Stimulated activated memory B cell treated with anti-CD40 and anti-IgM and Interleukin-4, amounts not matched to agents 10 μg/mL and 1 μg/mL and 100 μg/mL, for 72 hours (primary cell): ENCODE data around the gene SAMD4A.
A peak's percentile ranks its signal among the peaks of the same experiment; 100 is the strongest.

Experiments used
- ATAC-seq: fragments of 150-1000 bp; cut with Tn5 transposase; 2 replicates; pipeline ENCODE4 v1.10.0; 2021
- H3K27ac Mint-ChIP-seq: one replicate; pipeline ENCODE4 v1.8.0; 2022; ENCODE audit warnings: mild to moderate bottlenecking, mixed read lengths
- H3K27me3 Mint-ChIP-seq: one replicate; pipeline ENCODE4 v1.8.0; 2022; ENCODE audit warnings: mixed read lengths
- H3K36me3 Mint-ChIP-seq: one replicate; pipeline ENCODE4 v1.8.0; 2022; ENCODE audit warnings: mixed read lengths
- H3K4me1 Mint-ChIP-seq: one replicate; pipeline ENCODE4 v1.8.0; 2022; ENCODE audit warnings: mixed read lengths
- H3K4me3 Mint-ChIP-seq: one replicate; pipeline ENCODE4 v1.8.0; 2022; ENCODE audit warnings: mild to moderate bottlenecking, moderate library complexity, mixed read lengths
- H3K9me3 Mint-ChIP-seq: one replicate; pipeline ENCODE4 v1.8.0; 2022; ENCODE audit warnings: mixed read lengths

Gene SAMD4A

GRCh38 chr14:54711812-54712464, 145.0 kb downstream of the SAMD4A start:
- ATAC-seq: peak; percentile 73
- Mint-ChIP-seq H3K9me3 (no peaks in the 10 kb centered on the region), H3K4me1 (peaks cover 30% of the 10 kb centered on the region), H3K27me3 (no peaks in the 10 kb centered on the region), H3K4me3 (no peak overlapping the region), H3K36me3 (no peaks in the 10 kb centered on the region), H3K27ac (peak overlapping the region; percentile 80)

DNA sequence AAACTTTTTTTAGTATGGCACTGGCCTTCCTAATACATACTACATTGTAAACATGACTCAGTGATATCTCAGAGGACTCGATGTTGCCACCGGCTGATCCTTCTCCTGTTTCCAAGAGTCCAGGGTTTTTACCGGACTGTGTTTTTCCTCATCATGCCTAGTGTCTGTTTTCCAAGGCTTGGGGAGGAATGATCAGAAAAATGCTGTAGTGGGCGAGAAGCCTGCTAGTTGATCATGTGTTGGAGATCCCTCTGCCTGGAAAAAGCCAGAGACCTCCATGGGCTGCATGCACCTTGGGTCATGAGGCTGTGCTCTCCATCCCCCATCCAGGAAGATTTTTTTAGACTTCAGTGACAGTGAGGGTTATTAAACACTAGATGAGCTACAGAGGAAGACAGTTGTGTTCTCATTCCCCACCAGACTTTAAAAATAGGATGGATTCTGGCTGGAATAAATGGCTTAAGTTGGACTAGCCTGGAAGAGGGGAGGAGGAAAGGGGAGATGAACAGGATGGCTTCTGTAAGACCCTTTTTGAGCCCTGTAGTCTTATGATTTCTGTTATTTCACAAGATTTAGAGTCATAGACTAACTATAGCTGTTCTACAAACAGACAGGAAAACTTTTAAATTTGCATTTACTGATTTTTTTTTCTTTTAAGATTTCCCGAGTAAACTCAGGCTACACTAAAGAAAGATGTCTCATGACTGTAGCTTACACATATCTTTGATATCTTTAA, 145.7 kb downstream of the SAMD4A start:
- peak; percentile 68 for ATAC-seq
- Mint-ChIP-seq H3K9me3 (no peaks in the 10 kb centered on the region), H3K4me1 (peaks cover 29% of the 10 kb centered on the region), H3K36me3 (no peaks in the 10 kb centered on the region), H3K27me3 (no peaks in the 10 kb centered on the region), H3K4me3 (no peak overlapping the region), H3K27ac (peak overlapping the region; percentile 80)

DNA sequence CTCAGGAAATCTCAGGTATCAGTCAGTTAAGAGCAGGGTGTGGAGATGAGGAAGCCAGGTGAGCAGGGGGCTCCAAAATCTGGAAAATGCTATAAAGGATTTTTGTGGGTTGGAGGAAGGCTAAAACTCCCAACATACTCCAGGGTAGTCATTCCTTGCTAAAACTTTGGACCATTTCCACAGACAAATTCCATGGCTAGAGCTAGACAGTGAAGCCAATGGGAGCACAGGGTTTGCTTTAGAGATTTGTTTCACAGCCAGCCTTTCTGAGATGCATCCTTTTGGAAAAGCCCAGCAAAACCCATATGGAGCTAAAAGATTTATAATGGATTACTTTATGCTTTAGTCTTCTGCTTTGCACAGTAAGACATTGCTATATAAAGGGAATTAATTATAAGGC, 146.5 kb downstream of the SAMD4A start:
- Mint-ChIP-seq H3K9me3 (no peaks in the 10 kb centered on the region), H3K4me1 (peaks cover 29% of the 10 kb centered on the region), H3K36me3 (no peaks in the 10 kb centered on the region), H3K27me3 (no peaks in the 10 kb centered on the region), H3K4me3 (no peak overlapping the region), H3K27ac (peak overlapping the region; percentile 80)
- ATAC-seq: no peak

- no peak overlapping the region for H3K27ac Mint-ChIP-seq
- no peak for ATAC-seq
- H3K4me3 Mint-ChIP-seq: no peak overlapping the region
- H3K27me3 Mint-ChIP-seq: no peaks in the 10 kb centered on the region
- H3K36me3 Mint-ChIP-seq: peaks cover 7% of the 10 kb centered on the region
- peaks cover 2% of the 10 kb centered on the region for H3K9me3 Mint-ChIP-seq
- H3K4me1 Mint-ChIP-seq: peaks cover 29% of the 10 kb centered on the region
Observed at GRCh38 chr14:54715239-54715638, 148.3 kb downstream of the SAMD4A start.

DNA sequence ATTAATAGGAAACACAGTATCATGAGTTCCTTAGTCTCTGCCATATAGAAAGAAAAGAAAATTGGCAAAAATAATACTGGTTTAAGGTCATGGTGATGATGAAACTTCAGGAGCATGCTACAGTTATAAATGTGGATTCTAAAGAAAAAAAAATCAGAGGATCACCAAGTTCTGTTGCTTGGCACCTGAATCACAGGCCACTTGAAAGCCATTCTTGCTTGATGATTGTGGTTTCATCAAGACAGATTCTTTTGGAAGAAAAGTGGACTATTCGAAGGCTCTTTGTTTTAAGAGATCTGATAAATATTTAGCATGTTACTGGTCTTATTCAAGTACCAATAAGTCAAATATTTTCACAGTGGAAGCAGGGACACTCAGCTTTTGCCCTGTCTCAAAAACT, 148.9 kb downstream of the SAMD4A start:
- no peaks in the 10 kb centered on the region for H3K27me3 Mint-ChIP-seq
- H3K4me1 Mint-ChIP-seq: peaks cover 33% of the 10 kb centered on the region
- H3K4me3 Mint-ChIP-seq: no peak overlapping the region
- peaks cover 2% of the 10 kb centered on the region for H3K9me3 Mint-ChIP-seq
- H3K27ac Mint-ChIP-seq: no peak overlapping the region
- ATAC-seq: no peak
- H3K36me3 Mint-ChIP-seq: peaks cover 8% of the 10 kb centered on the region

- peaks cover 8% of the 10 kb centered on the region for H3K36me3 Mint-ChIP-seq
- H3K4me1 Mint-ChIP-seq: peaks cover 27% of the 10 kb centered on the region
- ATAC-seq: no peak
- H3K27ac Mint-ChIP-seq: no peak overlapping the region
- H3K27me3 Mint-ChIP-seq: no peaks in the 10 kb centered on the region
- H3K9me3 Mint-ChIP-seq: peaks cover 2% of the 10 kb centered on the region
- no peak overlapping the region for H3K4me3 Mint-ChIP-seq
Observed at GRCh38 chr14:54716862-54717261, 149.9 kb downstream of the SAMD4A start.

GRCh38 chr14:54718046-54718445, 151.1 kb downstream of the SAMD4A start:
- no peak overlapping the region for H3K4me3 Mint-ChIP-seq
- peaks cover 25% of the 10 kb centered on the region for H3K4me1 Mint-ChIP-seq
- peaks cover 8% of the 10 kb centered on the region for H3K36me3 Mint-ChIP-seq
- H3K27me3 Mint-ChIP-seq: no peaks in the 10 kb centered on the region
- H3K27ac Mint-ChIP-seq: no peak overlapping the region
- ATAC-seq: no peak
- peaks cover 2% of the 10 kb centered on the region for H3K9me3 Mint-ChIP-seq

GRCh38 chr14:54719406-54719805, 152.5 kb downstream of the SAMD4A start:
- Mint-ChIP-seq H3K36me3 (peaks cover 8% of the 10 kb centered on the region), H3K9me3 (peaks cover 2% of the 10 kb centered on the region), H3K4me3 (no peak overlapping the region), H3K27me3 (no peaks in the 10 kb centered on the region), H3K27ac (no peak overlapping the region), H3K4me1 (peaks cover 17% of the 10 kb centered on the region)
- no peak for ATAC-seq

GRCh38 chr14:54722791-54723432, 156.0 kb downstream of the SAMD4A start:
- ATAC-seq: peak; percentile 79
- peaks cover 2% of the 10 kb centered on the region for H3K9me3 Mint-ChIP-seq
- peaks cover 21% of the 10 kb centered on the region for H3K4me1 Mint-ChIP-seq
- no peaks in the 10 kb centered on the region for H3K27me3 Mint-ChIP-seq
- no peak overlapping the region for H3K4me3 Mint-ChIP-seq
- H3K27ac Mint-ChIP-seq: peak overlapping the region; percentile 46
- peaks cover 8% of the 10 kb centered on the region for H3K36me3 Mint-ChIP-seq

- Mint-ChIP-seq H3K27me3 (no peaks in the 10 kb centered on the region), H3K4me1 (peaks cover 21% of the 10 kb centered on the region), H3K4me3 (no peak overlapping the region), H3K9me3 (peaks cover 2% of the 10 kb centered on the region), H3K36me3 (peaks cover 8% of the 10 kb centered on the region), H3K27ac (no peak overlapping the region)
- ATAC-seq: no peak
Observed at GRCh38 chr14:54724123-54724522, 157.2 kb downstream of the SAMD4A start.

GRCh38 chr14:54724676-54725325, 157.9 kb downstream of the SAMD4A start:
- peaks cover 2% of the 10 kb centered on the region for H3K9me3 Mint-ChIP-seq
- peaks cover 6% of the 10 kb centered on the region for H3K36me3 Mint-ChIP-seq
- no peaks in the 10 kb centered on the region for H3K27me3 Mint-ChIP-seq
- no peak for ATAC-seq
- no peak overlapping the region for H3K4me3 Mint-ChIP-seq
- peaks cover 26% of the 10 kb centered on the region for H3K4me1 Mint-ChIP-seq
- peak overlapping the region; percentile 48 for H3K27ac Mint-ChIP-seq

DNA sequence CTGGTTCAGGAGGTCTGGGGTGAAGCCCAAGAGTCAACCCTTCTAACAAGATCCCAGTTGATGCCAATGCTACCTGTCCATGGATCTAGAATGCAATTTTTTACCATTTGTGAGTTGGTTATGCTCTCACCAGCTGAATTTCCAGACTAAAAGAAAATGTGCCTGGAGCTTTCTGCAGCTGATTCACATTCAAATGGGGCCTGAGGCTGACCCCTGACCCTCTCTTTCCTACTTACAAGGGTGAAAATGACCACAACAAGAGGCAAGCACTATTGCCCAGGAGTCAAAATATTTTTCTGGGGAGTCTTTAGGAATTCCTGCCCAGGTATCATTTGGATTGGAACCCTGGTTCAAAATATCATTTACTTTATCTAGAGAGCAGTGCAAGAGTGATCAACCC, 159.1 kb downstream of the SAMD4A start:
- H3K9me3 Mint-ChIP-seq: no peaks in the 10 kb centered on the region
- H3K27ac Mint-ChIP-seq: no peak overlapping the region
- H3K36me3 Mint-ChIP-seq: no peaks in the 10 kb centered on the region
- no peak for ATAC-seq
- H3K27me3 Mint-ChIP-seq: no peaks in the 10 kb centered on the region
- no peak overlapping the region for H3K4me3 Mint-ChIP-seq
- H3K4me1 Mint-ChIP-seq: peaks cover 33% of the 10 kb centered on the region

DNA sequence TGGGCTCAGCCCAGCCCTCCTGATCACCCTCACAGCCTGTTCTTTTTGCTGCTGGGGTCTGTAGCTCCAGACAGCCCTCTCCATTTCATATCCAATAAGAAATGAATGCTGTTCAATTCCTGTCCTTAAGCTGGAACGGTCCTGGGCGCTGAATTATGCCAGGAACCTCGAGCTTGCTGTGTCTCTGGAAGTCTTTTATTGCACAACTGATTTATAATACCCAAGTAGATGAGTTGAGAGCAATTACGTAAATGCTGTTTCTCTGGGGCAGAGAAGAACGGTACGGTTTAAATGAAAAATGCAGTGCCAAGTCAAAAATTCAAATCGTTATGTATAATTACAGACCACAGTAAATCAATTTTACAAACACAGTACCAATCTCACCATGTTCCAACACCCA, 161.0 kb downstream of the SAMD4A start:
- Mint-ChIP-seq H3K36me3 (no peaks in the 10 kb centered on the region), H3K4me3 (no peak overlapping the region), H3K9me3 (no peaks in the 10 kb centered on the region), H3K27me3 (no peaks in the 10 kb centered on the region), H3K27ac (peak overlapping the region; percentile 83), H3K4me1 (peaks cover 30% of the 10 kb centered on the region)
- ATAC-seq: no peak

DNA sequence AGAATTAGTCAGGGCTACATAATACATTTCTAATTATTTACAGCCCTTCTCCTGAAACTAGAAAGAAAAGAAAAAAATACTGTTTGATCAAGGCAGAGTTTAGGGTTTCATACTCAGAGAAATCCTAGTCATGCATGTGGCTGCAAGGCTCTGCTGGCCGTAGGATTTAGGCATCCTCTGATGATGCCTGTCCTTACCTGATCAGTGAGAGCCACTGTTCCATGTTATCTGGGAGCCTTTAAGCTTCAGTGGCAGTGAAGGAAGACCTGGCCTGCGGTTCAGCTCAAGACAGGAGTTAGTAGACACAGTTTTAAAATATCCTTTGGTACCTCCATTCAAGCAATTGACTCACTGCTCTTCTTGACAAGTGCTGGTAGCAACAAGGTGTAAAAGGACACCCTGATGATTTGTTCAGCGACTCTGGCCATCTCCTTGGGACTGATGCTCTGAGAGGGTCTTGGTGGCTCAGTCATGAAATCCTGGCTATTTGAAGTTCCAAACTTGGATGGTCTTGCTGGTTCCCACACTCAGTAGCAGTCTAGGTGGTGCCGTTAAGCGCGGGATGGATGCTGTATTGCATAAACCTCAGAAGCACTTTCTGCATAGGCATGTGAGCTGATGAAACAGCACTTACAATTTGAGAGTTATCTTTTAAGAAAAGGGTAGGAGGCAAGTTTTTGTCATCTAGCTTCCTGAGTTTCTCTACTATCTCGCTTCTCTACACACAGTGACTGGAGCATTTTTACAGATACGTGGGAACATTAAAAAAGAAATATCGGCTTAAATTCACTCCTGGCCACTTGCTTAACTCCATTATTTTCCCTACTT, 162.0 kb downstream of the SAMD4A start:
- Mint-ChIP-seq H3K9me3 (no peaks in the 10 kb centered on the region), H3K36me3 (no peaks in the 10 kb centered on the region), H3K4me1 (peaks cover 30% of the 10 kb centered on the region), H3K27ac (peak overlapping the region; percentile 83), H3K4me3 (no peak overlapping the region), H3K27me3 (no peaks in the 10 kb centered on the region)
- no peak for ATAC-seq
